ENCODE data around the gene ZBTB18. TPM values are rescaled to one million over a fixed set of nuclear protein-coding genes. Genes with fewer than 3 reads are reported as not detected.

ZBTB18 gene
- total RNA-seq, 1 donor from 2014 or later = 515 TPM

DNA sequence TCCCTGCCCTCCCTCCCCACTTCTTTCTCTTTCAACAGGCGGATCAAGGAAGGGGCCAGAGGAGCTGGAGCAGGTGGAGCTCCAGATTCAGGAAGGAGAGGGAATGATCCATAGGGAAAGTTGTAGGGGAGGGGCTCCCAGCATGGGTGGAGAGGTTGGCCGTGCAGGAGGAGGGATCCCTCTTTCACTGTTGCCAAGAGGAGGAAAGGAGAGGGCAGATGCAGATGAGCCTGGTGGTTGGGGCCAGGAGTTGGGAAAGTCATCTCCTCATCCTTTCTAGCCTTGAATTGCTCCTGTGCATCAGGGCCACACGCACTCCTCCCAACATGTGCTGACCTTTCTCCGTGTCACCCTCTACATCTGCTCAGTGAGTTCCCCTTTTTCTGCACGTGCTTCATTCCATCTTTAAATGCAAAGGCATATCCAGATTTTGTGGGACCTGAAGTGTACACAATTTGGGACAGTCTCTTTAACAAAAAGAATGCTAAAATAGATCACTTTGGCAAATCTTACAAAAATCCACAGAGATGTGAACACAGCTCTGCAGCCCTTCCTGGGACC lies 32.4 kb downstream of the ZBTB18 start:
- FAIRE-seq (no peak), DNase-seq (ENCODE audit: low spot score in 2 of 2) (no peak)

DNA sequence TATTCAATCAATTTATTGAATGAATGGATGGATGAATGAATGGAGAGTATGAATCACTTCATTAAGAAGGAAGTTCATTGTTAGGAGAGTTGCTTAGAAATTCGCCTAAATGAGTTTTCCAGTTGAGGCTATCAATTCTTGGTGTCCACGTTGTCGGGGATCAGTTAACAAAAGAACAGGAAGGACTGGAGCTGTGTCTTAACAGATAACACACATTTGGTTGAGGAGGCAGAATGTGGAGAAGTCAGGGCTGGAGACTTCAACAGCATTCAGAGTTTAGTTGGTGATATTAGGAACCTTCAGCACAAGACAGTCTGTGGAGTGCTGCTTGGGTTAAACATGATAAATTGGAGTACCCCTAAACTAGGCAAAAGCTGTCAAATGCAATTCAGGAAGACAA lies 33.7 kb downstream of the ZBTB18 start:
- DNase-seq (ENCODE audit: low spot score in 2 of 2) (no peak), FAIRE-seq (no peak)

- no peak for FAIRE-seq
- DNase-seq (ENCODE audit: low spot score in 2 of 2) = no peak
These were observed 34.8 kb downstream of the ZBTB18 start for GRCh38 chr1:244085891-244086290.

DNA sequence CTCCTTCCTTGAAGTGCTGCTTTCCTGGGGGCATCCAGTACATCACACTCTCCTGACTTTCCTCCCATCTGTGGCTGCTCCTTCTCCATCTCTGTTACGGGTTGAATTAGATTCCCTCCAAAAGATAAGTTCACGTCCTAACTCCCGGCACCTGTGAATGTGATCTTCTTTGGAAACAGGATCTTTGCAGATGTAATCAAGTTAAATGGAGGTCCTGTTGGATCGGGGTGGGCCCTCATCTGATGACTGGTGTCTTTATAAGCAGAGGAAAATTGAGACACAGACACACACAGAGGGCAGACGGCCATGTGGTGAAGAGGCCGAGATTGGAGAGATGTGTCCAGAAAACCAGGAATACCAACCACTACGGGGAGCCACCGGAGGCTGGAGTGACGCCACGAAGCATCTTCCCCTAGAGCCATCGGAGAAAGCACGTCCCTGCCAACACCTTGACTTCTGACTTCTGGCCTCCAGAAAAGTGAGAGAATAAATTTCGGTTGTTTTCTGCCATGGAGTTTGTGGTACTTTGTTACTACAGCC lies 36.0 kb downstream of the ZBTB18 start:
- DNase-seq (ENCODE audit: low spot score in 2 of 2) (no peak), FAIRE-seq (no peak)

DNA sequence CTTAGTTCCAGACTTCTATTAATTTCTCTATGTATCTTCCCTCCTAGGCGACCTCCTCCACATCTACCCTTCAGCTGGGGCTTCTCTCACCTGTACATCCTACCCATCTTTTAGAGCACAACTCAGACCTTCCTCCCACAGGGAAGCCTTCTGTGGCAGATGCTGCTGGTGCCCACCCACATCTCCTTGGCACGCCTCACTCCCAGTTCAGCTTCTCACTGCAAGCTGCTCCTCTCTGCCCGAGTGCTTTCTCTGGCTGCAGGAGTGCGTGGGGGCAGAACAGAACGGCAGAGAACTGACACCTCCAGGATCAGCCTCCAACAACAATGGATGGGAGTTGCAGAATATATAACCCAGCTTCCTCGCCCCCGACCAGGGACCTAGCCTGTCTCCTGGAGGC lies 36.5 kb downstream of the ZBTB18 start:
- FAIRE-seq (no peak), DNase-seq (ENCODE audit: low spot score in 2 of 2) (no peak)

DNA sequence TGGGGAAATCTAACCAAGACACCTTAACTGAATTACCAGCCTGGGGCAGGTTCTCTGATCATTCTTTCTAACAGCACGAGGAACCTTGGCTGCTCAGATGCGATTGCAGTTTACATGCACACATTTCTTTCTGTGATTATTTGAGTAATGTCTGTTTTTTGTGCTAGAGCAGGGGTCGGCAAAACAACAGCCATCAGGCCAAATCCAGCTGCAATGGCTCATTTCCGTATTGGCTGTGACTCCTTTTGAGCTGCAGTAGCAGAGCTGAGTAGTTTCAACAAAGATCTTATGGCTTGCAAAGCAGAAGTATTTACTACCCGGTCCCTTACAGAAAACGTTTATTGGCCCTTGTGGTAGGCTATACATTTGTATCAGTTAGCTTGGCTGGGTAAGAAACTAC lies 37.1 kb downstream of the ZBTB18 start:
- no peak for FAIRE-seq
- no peak for DNase-seq (ENCODE audit: low spot score in 2 of 2)

DNA sequence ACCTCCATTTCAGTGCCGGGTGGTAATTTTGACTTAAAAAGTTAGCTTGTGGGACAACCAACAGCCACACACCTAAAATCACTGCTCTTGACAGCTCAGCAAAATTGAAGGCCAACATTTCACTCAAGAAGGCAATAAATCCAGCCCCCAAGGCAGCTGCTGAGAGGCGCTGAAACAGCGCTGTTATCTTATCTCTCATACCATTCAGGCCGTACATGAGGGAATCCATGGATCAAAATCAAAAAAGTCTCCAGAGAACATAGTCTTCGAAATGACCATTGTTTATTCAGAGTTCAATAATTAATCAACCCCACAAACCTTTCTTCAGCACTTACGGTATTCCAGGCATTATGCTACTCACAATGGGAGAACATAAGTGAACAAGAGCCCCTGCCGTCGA lies 38.5 kb downstream of the ZBTB18 start:
- no peak for DNase-seq (ENCODE audit: low spot score in 2 of 2)
- FAIRE-seq = no peak

DNA sequence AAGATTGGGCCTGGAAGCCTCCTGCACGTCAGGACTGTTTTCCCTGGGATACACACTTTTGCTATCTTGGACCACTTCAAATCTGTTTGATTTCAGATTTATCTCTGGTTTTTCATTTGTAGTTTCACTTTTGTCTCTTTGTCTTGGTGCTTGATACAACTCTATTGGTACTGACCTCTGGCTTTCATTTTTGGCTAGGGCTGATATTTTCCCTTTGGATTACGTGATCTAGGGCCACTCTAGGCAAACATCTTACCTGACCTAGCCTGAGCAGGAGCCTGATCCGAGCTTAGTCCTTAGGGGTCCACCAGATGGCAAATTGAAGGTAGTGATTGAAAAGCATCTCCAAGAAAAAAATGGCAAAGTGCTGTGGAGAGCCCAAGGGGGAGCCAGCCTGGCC lies 39.6 kb downstream of the ZBTB18 start:
- DNase-seq (ENCODE audit: low spot score in 2 of 2) (no peak), FAIRE-seq (no peak)

- no peak for FAIRE-seq
- DNase-seq (ENCODE audit: low spot score in 2 of 2) = no peak
These were observed 41.3 kb downstream of the ZBTB18 start for GRCh38 chr1:244092293-244092963.

DNA sequence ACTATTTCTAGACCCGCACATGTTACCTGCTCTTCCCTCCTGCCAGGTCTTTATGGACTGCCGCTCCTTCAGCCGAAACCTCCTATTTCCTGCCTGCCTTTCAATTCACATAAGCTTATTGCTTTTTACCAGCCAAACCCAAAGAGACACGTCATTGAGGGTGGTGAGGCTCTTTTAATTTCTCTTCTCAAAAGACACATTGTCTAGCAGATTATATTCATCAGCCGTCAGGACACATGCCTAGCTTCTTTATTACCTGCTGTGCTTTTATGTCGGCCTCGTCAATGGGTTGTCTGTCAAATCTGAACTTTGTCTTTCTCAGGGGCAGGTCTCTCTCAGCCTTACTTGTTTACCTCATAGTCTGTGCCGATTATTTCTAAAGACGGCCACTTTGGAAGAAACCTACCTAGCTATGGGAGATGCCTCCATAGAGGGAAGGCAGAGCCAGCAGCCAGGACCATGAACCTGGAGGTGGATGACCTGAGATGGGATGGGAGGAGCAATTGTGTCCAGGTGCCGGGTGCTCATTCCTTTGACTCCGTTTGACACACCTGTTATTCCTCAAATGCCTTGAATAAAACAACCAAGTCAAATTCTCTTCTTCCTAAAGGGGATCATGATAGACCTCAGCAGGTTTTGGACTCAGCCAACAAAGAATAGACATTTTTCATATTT lies 42.0 kb downstream of the ZBTB18 start:
- DNase-seq (ENCODE audit: low spot score in 2 of 2) (no peak), FAIRE-seq (no peak)

- no peak for DNase-seq (ENCODE audit: low spot score in 2 of 2)
- FAIRE-seq = no peak
These were observed 43.9 kb downstream of the ZBTB18 start for GRCh38 chr1:244094880-244095528.

DNA sequence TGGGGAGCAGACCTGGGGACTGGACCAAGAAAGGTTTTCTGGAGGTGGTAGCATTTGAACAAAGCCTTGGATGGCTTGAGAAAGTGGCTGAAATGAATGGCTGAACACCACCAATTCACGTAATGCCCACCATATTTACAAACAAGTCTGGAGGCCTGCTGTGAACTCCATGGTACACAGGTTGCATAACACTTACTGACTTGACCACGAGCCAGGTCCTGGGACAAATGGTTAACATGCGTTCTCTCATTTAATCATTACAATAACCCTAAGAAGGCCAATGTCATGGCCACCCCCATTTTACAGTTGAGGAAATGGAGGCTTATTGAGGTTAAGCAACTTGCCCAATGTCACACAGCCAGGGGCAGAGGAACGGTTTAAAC lies 44.4 kb downstream of the ZBTB18 start:
- no peak for DNase-seq (ENCODE audit: low spot score in 2 of 2)
- FAIRE-seq = no peak

GRCh38 chr1:244096066-244096610 lies 45.1 kb downstream of the ZBTB18 start:
- DNase-seq (ENCODE audit: low spot score in 2 of 2) (no peak), FAIRE-seq (no peak)

GRCh38 chr1:244096691-244097090 lies 45.6 kb downstream of the ZBTB18 start:
- FAIRE-seq = no peak
- no peak for DNase-seq (ENCODE audit: low spot score in 2 of 2)

DNA sequence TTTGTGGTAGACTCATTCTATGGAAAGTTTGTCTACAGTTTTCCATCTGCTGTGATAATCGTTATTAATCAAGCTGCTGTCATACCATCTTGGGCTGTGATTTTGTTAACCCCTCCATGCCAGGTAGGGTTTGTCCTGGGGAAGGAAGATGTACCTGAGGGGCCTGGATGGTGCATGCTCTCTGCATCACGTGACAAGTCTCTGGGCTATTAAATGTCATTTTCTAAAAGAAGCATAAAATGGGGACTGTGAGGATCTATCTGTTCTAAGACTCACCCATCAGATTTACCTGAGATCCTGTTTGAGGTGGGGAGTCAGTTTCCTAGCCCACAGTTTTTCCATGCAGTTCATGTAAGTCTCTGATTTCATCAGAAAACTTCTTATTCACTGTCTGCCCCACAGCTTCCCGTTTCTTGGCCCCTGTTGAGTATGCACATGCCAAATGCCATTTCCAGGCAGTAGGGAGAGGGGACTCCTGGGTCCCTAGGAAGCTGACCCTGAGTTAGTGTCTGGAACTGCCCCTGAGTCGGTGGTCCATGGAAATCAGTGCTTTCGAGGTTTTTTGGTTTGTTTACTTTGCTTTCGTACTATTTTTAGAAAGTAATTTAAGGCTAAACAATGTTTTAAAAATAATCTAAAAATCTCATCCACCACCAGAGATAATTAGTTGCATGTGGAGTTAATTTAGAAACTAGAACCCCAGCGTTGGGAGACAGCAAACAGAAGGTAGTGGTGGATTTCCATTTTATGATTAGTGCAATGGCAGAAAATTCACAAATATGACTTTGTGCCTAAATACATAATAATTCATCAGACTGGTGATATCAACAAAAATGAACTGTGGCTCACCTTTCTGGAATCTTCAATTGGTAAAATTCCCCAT lies 46.7 kb downstream of the ZBTB18 start:
- DNase-seq (ENCODE audit: low spot score in 2 of 2) = no peak
- FAIRE-seq = no peak

GRCh38 chr1:244099258-244099930 lies 48.3 kb downstream of the ZBTB18 start:
- FAIRE-seq (no peak), DNase-seq (ENCODE audit: low spot score in 2 of 2) (no peak)

DNA sequence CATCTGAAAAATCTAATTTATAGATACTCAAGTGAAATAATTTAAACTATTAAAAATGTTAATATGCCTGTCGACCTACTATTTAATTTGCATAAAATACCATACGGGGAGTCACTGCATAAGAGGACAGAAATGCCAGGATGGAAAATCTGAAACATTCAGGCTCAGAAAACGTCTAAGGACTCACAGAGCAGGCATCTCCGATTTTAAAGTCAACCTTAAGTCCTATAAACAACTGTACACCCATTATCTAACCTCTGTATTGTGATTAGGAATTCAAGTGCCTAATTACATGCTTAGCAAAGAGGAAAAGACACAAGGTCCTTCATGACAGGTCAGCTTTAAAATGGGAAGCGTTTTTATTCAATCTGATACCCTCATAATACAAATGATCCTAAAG lies 49.2 kb downstream of the ZBTB18 start:
- DNase-seq (ENCODE audit: low spot score in 2 of 2) (no peak), FAIRE-seq (no peak)

DNA sequence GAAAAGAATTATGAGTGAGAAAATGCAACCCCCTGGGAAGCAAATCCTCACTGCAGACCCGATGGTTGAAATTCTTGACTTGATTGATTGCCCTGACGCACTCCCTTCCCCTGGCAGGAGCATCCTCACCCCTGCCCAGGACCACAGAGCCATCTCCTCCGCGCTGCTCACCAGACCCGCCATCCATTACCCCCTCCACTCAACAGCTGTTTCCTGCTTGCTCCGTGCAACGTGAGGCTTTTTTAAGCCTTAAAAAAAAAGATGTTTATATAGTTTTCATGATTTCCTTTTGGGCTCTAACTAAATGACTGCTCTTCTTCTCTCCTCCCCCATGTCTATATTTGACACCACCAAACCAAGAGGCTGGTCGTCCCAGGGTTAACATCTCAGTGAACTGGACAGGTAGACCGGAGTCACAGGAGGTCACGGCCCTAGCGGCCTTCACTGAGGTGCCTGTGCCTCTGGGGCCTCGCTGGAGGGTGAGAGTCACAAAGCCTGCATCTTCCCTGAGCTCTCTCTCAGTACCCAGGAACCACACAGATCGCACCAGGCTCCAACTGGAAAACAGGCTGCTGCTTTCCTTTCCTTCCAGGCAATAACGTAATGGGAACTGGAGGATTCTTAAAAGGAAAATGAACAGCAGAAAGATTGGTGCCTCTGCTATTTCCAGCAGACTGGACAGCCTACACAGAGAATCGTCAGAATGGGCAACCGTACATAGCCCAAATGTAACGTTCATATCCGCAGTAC lies 49.8 kb downstream of the ZBTB18 start:
- FAIRE-seq (no peak), DNase-seq (ENCODE audit: low spot score in 2 of 2) (no peak)

- FAIRE-seq = no peak
- DNase-seq (ENCODE audit: low spot score in 2 of 2) = no peak
These were observed 51.0 kb downstream of the ZBTB18 start for GRCh38 chr1:244102046-244102445.

All from frontal cortex (tissue), 4 donors.